K562 treated with DMSO at 1 percent for 12 hours (cell line): ENCODE results near the gene GEMIN8. TPM values are rescaled to one million over a fixed set of nuclear protein-coding genes. Genes with fewer than 3 reads are reported as not detected.

Experiments
- total RNA-seq: library from RNA; unstranded; fragments of 300-600 nt; gene quantifications from 2 replicates; pipeline ENCODE4 v1.2.3, GENCODE V29; 2022; ENCODE audit not compliant: insufficient read depth

The GEMIN8 gene
- total RNA-seq, result 11.6 and 18.1 TPM in 2 replicates

GRCh38 chrX:14029425-14030173, at the start of gene GEMIN8:
TSS of gene GEMIN8 (minus strand) at chrX:14029892. CDS start at chrX:14021478, 8,414 bp downstream.

Other genes starting within 250 kb of the GEMIN8 start
- gene GPM6B, start 212.8 kb downstream of the GEMIN8 start, total RNA-seq, result 0.27 TPM in 1 of 2 replicates, not detected in the other